GM19463 (cell line): Measurements from ENCODE around the gene IFNL2.
"Not testable (repeated sequence)": the region's sequence is repeated elsewhere in the genome, so short reads cannot be mapped to it uniquely, and the experiment has no call there.

Source experiments
- ATAC-seq: cut with Tn5 transposase; IDR thresholded peaks from one replicate; pipeline ENCODE4 v1.9.1; 2021; ENCODE audit warnings: mild to moderate bottlenecking, moderate library complexity; ENCODE audit not compliant: unreplicated experiment

Gene IFNL2

DNA sequence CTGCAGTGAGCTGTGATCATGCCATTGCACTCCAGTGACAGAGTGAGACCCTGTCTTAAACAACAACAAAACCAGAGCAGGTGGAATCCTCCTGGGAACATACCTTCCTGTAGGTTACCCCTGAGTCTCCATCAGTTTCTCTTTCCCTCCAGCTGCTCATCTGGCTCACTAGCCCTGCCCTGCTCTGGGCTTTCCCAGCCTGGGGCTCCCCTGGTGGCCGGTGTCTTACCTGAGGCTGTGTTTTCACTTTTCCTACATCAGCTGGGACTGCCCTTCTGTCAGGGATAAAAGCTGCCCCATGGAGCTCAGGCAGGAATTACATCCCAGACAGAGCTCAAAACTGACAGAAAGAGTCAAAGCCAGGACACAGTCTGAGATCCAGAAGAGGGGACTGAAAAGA, at the start of gene IFNL2:
Gene IFNL2, plus strand, starts transcription at position 312 of the 400 bp plus-strand sequence. CDS start 173 bp downstream, outside the sequence.
- not testable (repeated sequence) for ATAC-seq

DNA sequence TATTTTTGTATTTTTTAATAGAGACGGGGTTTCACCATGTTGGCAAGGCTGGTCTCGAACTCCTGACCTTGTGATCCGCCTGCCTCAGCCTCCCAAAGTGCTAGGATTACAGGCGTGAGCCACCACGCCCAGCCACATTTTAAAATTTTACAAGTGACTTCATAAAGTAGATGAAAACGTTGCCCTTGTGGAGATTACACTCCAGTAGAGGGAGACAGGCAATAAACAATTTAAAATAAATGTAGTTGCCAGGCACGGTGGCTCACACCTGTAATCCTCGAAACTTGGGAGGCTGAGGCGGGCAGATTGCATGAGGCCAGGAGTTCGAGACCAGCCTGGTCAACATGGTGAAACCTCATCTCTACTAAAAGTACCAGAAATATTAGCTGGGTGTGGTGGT, 49.1 kb upstream of the IFNL2 start:
- not testable (repeated sequence) for ATAC-seq

DNA sequence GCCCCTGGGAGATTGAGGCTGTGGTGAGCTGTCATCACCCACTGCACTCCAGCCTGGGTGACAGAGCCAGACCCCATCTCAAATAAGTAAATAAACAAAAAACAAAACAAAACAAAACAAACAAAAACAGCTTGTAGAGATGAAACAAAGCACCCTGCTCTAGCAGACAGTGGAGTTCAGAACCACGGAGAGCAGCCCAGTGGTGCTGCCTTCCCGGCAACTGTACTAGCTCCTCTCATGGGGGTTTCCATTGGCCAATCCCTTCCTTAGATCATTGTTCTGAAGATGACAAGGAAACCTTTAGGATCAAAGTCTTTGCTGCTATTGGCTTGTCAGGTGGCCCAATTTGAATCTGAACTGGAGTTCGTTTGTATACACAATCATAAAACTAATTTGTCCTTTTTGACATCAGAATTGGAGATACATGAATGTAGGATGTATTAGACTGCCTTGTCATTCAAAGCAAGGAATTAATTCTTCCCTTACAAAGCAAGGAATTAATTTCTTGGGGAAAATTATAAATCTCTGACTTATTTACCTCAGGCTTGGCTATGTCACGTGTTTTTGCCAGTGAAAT, 44.4 kb upstream of the IFNL2 start:
- no peak for ATAC-seq

DNA sequence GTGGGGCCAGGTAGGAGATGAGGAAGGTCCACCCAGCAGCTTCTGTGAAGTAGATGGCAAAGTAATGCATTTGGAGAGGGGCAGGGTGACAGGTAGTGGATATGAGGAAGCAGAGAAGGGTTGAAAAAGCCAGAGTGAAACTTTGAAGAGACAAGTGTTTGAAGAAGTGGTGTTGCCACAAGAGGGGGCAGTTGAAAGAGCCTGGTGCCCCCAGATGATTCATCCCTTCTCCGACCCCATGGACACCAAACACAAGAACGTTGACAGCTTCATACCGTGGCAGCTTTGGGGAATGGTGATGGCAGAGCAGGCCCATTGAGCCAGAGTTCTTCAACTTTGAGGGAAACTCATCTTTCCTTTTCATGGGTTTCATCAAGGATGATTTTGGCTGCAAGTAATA, 43.3 kb upstream of the IFNL2 start:
- no peak for ATAC-seq

DNA sequence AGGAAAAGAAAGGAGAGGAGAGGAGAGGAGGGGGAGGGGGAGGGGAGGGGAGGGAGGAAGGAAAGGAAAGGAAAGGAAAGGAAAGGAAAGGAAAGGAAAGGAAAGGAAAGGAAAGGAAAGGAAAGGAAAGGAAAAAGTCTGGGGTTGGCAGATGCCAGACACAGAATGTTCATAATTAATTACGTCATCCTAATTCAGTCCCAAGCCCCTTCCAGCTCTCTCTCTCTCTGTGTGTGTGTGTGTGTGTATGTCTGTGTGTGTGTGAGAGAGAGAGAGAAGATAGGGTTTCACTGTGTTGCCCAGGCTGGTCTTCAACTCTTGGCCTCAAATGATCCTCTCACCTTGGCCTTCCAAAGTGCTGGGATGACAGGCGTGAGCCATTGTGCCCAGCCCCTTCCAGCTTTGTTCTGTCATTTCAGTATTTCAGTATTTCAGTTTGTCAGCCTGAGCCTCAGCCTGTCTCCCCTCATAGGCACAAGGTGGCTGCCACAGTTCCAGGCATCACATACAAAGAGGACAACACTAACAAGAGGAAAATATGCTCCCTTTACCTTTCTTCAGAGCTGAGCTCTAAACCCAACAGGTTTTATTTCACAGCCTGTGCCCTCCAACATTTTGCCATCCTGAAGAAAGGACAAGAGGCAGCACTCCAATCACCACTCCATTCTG, 38.0 kb upstream of the IFNL2 start:
- ATAC-seq, result no peak

DNA sequence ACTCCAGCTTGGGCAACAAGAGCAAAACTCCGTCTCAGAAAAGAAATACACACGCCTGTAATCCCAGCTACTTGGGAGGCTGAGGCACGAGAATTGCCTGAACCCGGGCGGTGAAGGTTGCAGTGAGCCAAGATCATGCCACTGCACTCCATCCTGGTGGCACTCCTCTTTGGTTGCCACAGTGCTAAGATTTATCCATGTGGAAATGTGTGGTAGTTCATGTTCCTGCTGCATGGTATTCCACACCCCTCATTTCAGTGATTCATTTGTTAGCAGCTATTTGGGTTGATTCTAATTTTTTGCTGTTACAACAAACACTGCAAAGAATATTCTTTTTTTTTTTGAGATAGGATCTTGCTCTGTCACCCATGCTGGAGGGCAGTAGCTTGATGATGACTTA, 35.5 kb upstream of the IFNL2 start:
- no peak for ATAC-seq

DNA sequence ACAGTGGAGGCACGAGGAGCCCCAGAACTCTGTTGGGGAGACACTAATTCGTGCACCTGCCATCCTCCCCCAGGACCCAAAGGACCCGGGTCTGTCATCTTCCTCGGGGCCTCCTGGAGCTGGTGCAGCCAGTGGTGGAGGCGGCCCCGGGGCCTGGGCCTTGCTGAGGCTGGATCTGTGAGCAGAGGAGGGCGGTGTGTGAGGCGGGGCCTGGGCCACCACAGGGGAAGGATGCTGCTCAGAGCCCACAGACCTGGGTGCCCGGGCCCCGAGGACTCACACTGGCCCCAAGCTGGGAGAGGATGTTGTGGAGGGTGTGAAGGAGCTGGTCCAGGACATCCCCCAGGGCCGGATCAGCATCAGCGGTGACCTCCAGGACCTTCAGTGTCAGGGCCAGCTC, 31.7 kb upstream of the IFNL2 start:
- ATAC-seq, result no peak

DNA sequence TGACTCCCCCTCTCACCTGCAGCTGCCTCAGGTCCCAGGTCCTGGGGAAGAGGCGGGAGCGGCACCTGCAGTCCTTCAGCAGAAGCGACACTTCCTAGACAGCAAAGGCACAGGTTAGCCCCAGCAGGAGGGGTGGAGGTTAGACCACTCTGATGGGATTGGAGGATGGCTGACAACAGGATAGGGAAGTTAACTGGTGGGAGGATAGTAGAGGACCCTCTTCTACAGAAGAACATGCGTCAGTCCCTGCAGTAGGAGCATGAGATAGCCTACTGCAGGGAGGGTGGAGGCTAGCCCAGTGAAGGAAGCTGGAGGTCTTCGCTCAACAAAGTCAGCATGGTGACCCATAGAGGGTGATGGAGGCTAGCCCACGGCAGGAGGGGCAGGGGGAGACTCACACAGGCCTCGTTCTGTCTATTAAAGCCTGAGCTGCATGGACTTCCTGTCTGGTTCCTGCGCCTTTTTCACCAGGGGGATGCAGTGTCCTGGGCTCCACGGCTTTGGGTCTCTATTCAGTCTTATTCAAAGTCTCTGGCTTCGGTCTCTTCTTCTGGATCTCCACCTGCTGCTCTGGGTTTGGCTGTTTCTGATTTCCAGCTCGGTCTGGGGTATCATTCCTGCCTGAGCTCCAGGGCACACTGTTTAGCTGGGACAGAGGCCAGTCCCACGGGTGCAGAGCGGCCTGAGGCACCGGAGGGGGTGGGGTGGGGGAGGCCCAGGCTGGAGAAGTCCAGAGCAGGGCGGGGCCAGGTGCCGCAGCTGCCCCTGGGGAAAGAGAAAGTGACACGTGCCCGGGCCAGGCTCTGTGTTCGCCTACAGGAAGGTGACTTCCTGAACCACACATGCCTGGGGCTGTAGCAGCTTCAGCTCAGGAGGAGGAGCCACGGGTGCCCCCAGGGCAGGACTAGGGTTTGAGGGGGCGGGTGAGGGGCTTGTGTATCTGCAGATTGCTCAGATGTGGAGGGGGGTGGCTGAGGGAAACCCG, 30.7 kb upstream of the IFNL2 start:
- ATAC-seq, result peak; percentile 68

DNA sequence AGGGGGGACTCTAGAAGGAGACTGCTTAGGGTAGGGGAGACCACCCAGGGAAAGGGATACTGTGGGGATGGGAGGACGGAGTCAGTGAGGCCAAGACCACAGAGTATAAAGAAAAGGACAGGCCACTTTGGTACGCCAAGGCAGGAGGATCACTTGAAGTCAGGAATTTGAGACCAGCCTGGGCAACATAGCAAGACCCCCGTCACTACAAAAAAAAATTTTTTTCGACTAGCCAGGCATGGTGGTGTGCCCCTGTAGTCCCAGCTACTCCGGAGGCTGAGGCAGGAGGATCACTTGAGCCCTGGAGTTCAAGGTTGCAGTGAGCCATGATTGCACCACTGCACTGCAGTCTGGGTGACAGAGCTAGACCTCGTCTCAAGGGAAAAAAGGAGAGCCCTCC, 30.0 kb upstream of the IFNL2 start:
- no peak for ATAC-seq

DNA sequence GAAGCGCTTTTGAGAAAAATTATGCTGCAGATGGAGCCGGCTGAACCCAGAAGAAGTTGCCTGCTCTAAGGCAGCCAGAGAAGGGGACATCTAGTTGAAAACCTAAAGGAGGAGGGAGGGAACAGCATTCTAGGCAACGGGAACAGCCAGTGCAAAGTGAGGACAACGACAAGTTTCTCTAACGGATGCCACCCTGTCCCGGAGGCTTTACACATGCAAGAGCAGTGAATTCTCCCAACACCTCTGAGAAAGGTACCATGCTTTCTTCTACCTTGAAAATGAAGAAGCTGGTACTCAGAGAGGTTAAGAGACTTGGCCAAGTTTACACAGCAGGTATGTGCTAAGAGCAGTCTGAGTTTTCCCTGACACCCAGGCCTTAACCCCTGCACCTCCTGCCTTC, 29.3 kb upstream of the IFNL2 start:
- ATAC-seq, result no peak

DNA sequence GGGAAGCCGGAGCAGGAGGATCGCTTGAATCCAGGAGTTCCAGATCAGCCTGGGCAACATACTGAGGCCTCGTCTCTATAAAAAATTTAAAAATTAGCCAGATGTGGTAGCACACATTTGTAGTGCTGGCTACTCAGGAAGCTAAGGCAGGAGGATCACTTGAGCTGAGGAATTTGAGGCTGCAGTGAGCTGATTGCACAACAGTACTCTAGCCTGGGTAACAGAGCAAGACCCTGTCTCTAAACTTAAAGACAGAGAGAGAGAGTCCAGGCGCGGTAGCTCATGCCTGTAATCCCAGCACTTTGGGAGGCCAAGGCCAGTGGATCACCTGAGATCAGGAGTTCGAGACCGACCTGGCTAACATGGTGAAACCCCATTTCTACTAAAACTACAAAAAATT, 27.8 kb upstream of the IFNL2 start:
- ATAC-seq, result no peak

DNA sequence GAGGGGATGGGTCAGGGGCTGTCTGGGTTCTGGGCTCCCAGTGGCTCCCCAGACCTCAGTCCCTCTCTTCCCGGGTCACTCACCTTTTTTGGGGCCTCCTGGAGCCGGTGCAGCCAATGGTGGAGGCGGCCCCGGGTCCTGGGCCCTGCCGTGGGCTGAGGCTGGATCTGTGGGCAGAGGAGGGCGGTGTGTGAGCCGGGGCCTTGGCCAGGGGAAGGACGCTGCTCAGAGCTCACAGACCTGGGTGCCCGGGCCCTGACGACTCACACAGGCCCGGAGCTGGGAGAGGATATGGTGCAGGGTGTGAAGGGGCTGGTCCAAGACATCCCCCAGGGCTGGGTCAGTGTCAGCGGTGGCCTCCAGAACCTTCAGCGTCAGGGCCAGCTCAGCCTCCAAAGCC, 24.5 kb upstream of the IFNL2 start:
- ATAC-seq, result not testable (repeated sequence)

DNA sequence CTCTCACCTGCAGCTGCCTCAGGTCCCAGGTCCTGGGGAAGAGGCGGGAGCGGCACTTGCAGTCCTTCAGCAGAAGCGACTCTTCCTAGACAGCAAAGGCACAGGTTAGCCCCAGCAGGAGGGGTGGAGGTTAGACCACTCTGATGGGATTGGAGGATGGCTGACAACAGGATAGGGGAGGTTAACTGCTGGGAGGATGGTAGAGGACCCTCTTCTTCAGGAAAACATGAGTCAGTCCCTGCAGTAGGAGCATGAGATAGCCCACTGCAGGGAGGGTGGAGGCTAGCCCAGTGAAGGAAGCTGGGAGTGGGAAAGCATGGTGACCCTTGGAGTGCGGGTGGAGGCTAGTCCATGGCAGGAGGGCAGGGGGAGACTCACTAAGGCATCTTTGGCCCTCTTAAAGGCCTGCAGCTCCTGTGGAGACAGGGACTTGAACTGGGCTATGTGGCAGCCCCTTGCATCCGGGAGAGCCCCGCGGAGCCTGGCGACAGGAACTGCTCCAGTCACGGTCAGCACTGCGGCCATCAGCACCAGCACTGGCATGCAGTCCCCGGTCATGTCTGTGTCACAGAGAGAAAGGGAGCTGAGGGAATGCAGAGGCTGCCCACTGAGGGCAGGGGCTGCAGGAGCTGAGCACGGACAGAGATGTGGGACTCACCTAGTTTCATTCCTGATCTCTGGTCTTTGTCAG, 23.6 kb upstream of the IFNL2 start, which contains the start of gene IFNL3:
Gene IFNL3, minus strand, starts transcription at position 597 of the 691 bp plus-strand sequence. Its CDS starts 39 bp downstream, at position 558.
- not testable (repeated sequence) for ATAC-seq

DNA sequence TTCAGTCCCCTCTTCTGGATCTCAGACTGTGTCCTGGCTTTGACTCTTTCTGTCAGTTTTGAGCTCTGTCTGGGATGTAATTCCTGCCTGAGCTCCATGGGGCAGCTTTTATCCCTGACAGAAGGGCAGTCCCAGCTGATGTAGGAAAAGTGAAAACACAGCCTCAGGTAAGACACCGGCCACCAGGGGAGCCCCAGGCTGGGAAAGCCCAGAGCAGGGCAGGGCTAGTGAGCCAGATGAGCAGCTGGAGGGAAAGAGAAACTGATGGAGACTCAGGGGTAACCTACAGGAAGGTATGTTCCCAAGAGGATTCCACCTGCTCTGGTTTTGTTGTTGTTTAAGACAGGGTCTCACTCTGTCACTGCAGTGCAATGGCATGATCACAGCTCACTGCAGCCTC, 23.0 kb upstream of the IFNL2 start:
- ATAC-seq, result not testable (repeated sequence)

DNA sequence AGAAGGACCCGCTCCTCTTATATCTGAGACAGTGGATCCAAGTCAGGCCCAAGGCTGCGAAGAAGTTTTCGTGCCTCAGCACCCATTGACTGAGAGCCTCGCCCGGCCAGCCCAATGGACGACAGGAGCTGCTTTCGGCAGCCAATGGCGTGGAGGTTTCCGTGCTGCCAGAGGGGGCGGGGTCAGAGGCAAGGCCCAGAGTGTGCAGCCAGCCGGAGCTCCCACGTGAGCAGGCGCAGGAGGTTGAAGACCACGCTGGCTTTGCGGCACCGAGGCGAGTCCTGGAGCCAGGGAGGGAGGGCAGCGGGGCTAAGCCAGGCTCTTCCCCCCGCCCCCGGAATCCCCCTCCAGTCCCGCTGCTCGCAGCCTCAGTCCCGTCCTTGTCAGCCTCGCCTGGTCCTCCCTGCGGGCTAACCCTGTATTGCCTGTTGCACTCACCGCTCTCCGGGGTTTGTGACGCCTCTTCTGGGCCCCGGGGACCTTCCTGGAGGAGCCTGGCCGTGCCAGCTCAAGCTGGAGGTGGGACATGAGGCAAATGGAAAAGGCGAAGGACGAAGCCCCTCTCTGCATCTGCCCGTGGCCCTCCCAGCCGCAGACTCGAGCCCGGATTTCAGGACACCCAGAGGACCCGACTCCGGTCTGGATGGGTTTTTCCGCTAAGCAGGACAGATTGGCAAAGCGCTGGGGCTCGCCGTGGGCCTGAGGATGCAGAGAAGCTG, 21.1 kb upstream of the IFNL2 start:
- ATAC-seq, result no peak

DNA sequence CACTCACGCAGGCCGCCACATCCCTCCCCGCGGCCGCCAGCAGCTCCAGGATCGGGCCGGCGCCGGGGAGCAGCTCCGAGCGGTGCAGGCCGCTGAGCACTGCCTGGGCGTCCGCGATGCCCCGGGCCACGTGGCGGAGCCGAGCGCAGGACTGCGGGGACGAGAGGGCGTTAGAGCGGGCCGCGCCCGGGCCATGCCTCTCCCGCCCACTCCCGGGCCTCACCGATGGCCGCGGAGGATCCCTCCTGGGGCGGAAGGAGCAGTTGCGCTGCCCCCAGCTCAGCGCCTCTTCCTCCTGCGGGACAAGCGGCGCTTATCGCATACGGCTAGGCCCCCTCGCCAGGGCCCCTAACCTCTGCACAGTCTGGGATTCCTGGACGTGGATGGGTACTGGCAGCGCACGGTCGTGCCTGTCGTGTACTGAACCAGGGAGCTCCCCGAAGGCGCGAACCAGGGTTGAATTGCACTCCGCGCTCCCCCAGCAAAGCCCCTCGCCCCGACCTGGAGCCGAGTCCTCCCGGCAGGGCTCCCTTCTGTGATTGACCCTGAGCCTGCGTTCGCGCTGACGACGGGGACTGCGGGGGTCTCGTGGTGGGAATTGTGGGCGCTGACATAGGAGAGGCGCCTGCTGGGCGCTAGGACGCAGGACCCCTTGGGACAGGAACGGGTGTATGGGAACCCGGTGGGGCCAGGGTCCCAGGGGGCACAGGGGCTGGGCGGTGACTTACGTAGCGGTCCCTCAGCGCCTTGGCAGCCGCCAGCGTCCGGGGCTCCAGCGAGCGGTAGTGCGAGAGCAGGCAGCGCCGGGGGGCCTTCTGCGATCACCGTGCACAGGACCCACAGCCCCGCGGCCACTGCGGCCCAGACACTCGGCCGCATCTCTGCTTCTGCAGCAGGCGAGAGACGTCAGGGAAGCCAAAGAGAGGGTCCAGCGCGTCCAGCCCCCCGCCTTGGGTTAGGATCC, 20.2 kb upstream of the IFNL2 start:
- no peak for ATAC-seq

DNA sequence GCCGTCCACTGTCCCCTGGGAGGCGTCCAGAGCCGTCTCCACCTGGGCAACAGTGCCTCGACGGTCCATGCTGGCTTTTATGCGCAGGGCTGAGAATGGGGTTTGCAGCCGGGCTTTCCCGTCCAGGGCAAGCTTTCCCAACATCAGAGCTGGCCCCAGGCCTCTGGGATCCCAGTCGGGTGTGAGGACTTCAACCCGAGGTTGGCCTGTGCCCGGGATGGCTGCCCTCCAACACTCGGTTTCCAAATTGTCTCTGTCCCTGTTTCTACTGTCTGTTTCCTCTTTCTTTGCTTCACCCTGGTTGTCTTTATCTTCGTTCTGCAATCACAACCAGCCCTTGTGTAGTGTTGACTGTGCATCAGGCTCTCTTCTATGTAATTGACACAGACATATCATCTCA, 19.4 kb upstream of the IFNL2 start, which contains the start of gene IFNL4:
Gene IFNL4, minus strand, starts transcription at position 51 of the 400 bp plus-strand sequence.
- no peak for ATAC-seq

DNA sequence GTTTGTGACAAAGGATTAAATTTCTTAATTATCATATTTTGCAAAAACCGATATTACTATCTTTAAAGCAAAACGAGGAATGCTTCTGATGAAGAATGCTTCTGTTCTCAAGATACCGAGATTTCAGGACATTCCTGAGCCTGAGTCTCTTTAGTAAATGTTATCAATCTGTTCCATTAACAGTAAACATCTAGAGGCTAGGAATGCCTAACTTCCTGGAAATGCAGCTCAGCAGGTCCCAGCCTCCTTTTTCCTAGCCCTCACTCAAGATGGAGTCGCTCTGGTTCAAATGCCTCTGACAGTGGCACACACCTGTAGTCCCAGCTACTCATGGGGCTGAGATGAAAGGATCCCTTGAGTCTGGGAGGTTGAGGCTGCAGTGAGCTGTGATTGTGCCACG, 17.1 kb upstream of the IFNL2 start:
- ATAC-seq, result no peak

DNA sequence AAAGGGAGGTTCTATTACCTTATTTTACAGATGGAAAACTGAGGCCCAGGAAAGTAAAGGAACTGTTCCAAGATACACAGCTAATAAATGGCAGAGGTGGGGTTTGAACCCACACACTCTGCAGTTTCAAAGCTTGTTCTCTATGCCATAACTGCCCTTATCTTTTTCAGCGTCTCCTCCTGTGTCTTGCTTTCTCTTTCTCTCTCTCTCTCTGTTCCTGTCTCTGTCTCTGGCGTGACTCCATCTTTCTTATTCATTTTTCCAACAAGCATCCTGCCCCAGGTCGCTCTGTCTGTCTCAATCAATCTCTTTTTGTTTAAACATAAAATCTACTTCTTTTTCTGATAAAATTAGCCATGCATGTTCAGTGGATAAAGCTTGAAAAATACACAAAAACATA, 16.4 kb upstream of the IFNL2 start:
- no peak for ATAC-seq
